HEK293 (cell line): Measurements from ENCODE around the gene ENAH.
A peak's percentile ranks its signal among the peaks of the same experiment; 100 is the strongest.

Source experiments
- CTCF ChIA-PET: fragments of 350-600 bp; formaldehyde crosslinking; extraction: SDS; loops from one replicate; lab custom pipeline; 2021; ENCODE audit warnings: antibody characterized with exemption; lab: Yijun Ruan, JAX
- POLR2A ChIA-PET: fragments of 300-600 bp; formaldehyde crosslinking; extraction: SDS; loops from one replicate; lab custom pipeline; 2020; ENCODE audit warnings: antibody characterized with exemption, inconsistent platforms; lab: Yijun Ruan, JAX
- H3K27ac ChIP-seq: fragments of 200-500 bp; sonication (Bioruptor generic); 2 replicates; pipeline ENCODE4 v1.5.1; 2014; ENCODE audit warnings: low read depth, low read length, control low read depth, inconsistent platforms; ENCODE audit errors: extremely low read depth
- H3K36me3 ChIP-seq, 2 experiments: fragments of 200-500 bp in 1 of 2; sonication (Bioruptor generic) in 1 of 2; 1 replicate in 1 of 2; 2 replicates in 1 of 2; pipeline ENCODE4 v1.5.1; 2014 to 2017; ENCODE audit warnings: inconsistent platforms in 2 of 2, low read length in 2 of 2; ENCODE audit not compliant: control insufficient read depth in 2 of 2, insufficient read depth in 1 of 2
- H3K4me1 ChIP-seq: fragments of 200-500 bp; sonication (Bioruptor generic); 2 replicates; pipeline ENCODE4 v1.5.1; 2014; ENCODE audit warnings: mild to moderate bottlenecking, low read length, inconsistent platforms; ENCODE audit not compliant: control insufficient read depth, insufficient read depth
- H3K4me3 ChIP-seq: 2 replicates; pipeline ENCODE4 v1.5.1; 2011; ENCODE audit warnings: low read depth, mild to moderate bottlenecking, control low read depth, low read length, moderate library complexity
- H3K9me3 ChIP-seq: fragments of 200-500 bp; sonication (Bioruptor generic); 2 replicates; pipeline ENCODE4 v1.5.1; 2014; ENCODE audit warnings: low read depth, low read length, inconsistent platforms; ENCODE audit not compliant: control insufficient read depth, insufficient read depth
- GFI1B ChIP-seq: fragments of 450-650 bp; formaldehyde crosslinking; IDR thresholded peaks from 2 replicates; pipeline ENCODE4 v1.5.1; 2016; ENCODE audit warnings: missing biosample characterization, missing genetic modification characterization
- GLIS2 ChIP-seq: fragments of 450-650 bp; formaldehyde crosslinking; IDR thresholded peaks from 2 replicates; pipeline ENCODE4 v1.5.1; 2016; ENCODE audit warnings: missing biosample characterization, missing genetic modification characterization
- IKZF3 ChIP-seq: fragments of 450-650 bp; IDR thresholded peaks from 2 replicates; pipeline ENCODE4 v1.5.0; 2018; ENCODE audit warnings: missing biosample characterization, mild to moderate bottlenecking, missing genetic modification characterization, moderate library complexity
- INSM2 ChIP-seq: fragments of 450-650 bp; formaldehyde crosslinking; IDR thresholded peaks from 2 replicates; pipeline ENCODE4 v1.5.1; 2016; ENCODE audit warnings: missing biosample characterization, missing genetic modification characterization
- OSR2 ChIP-seq: fragments of 450-650 bp; formaldehyde crosslinking; IDR thresholded peaks from 2 replicates; pipeline ENCODE4 v1.5.1; 2016; ENCODE audit warnings: missing biosample characterization, missing genetic modification characterization
- PBX3 ChIP-seq: sonication (generic); formaldehyde crosslinking; IDR thresholded peaks from 2 replicates; pipeline ENCODE4 v1.8.1; 2022; ENCODE audit warnings: mild to moderate bottlenecking, moderate library complexity, missing genetic modification reagents
- SP3 ChIP-seq: fragments of 450-650 bp; formaldehyde crosslinking; IDR thresholded peaks from 2 replicates; pipeline ENCODE4 v1.5.1; 2016; ENCODE audit warnings: missing biosample characterization, missing genetic modification characterization
- ZBTB20 ChIP-seq: fragments of 450-650 bp; formaldehyde crosslinking; IDR thresholded peaks from 2 replicates; pipeline ENCODE4 v1.5.1; 2016; ENCODE audit warnings: missing biosample characterization, missing genetic modification characterization
- ZFHX2 ChIP-seq: fragments of 450-650 bp; formaldehyde crosslinking; conservative IDR thresholded peaks from 2 replicates; pipeline ENCODE4 v1.5.1; 2016; ENCODE audit warnings: missing biosample characterization, missing genetic modification characterization
- ZNF148 ChIP-seq: fragments of 450-650 bp; formaldehyde crosslinking; IDR thresholded peaks from 2 replicates; pipeline ENCODE4 v1.5.0; 2017; ENCODE audit warnings: missing biosample characterization, missing genetic modification characterization, borderline replicate concordance
- ZNF169 ChIP-seq: fragments of 450-650 bp; formaldehyde crosslinking; IDR thresholded peaks from 2 replicates; pipeline ENCODE4 v1.5.1; 2016; ENCODE audit warnings: missing biosample characterization, missing genetic modification characterization
- ZNF324 ChIP-seq: fragments of 450-650 bp; formaldehyde crosslinking; IDR thresholded peaks from 2 replicates; pipeline ENCODE4 v1.5.1; 2016; ENCODE audit warnings: missing biosample characterization, missing genetic modification characterization
- ZNF404 ChIP-seq: fragments of 450-650 bp; formaldehyde crosslinking; IDR thresholded peaks from 2 replicates; pipeline ENCODE4 v1.5.1; 2017; ENCODE audit warnings: missing biosample characterization, missing genetic modification characterization
- ZNF518A ChIP-seq: fragments of 450-650 bp; formaldehyde crosslinking; conservative IDR thresholded peaks from 2 replicates; pipeline ENCODE4 v1.5.1; 2016; ENCODE audit warnings: low read depth, missing biosample characterization, missing genetic modification characterization
- ZNF600 ChIP-seq: fragments of 450-650 bp; formaldehyde crosslinking; IDR thresholded peaks from 2 replicates; pipeline ENCODE4 v1.5.1; 2016; ENCODE audit warnings: missing biosample characterization, missing genetic modification characterization
- ZNF785 ChIP-seq: fragments of 450-650 bp; formaldehyde crosslinking; IDR thresholded peaks from 2 replicates; pipeline ENCODE4 v1.5.1; 2016; ENCODE audit warnings: missing biosample characterization, missing genetic modification characterization
- ZNF843 ChIP-seq: fragments of 450-650 bp; formaldehyde crosslinking; IDR thresholded peaks from 2 replicates; pipeline ENCODE4 v1.5.1; 2016; ENCODE audit warnings: missing biosample characterization, missing genetic modification characterization
- TF ChIP-seq, protein P1 (sequence below): fragments of 450-650 bp; formaldehyde crosslinking; IDR thresholded peaks from 2 replicates; pipeline ENCODE4 v1.5.1; 2016; ENCODE audit warnings: missing biosample characterization, missing genetic modification characterization
- TF ChIP-seq, protein P2 (sequence below): fragments of 450-650 bp; formaldehyde crosslinking; IDR thresholded peaks from 2 replicates; pipeline ENCODE4 v1.5.1; 2016; ENCODE audit warnings: missing biosample characterization, missing genetic modification characterization

Gene ENAH

DNA sequence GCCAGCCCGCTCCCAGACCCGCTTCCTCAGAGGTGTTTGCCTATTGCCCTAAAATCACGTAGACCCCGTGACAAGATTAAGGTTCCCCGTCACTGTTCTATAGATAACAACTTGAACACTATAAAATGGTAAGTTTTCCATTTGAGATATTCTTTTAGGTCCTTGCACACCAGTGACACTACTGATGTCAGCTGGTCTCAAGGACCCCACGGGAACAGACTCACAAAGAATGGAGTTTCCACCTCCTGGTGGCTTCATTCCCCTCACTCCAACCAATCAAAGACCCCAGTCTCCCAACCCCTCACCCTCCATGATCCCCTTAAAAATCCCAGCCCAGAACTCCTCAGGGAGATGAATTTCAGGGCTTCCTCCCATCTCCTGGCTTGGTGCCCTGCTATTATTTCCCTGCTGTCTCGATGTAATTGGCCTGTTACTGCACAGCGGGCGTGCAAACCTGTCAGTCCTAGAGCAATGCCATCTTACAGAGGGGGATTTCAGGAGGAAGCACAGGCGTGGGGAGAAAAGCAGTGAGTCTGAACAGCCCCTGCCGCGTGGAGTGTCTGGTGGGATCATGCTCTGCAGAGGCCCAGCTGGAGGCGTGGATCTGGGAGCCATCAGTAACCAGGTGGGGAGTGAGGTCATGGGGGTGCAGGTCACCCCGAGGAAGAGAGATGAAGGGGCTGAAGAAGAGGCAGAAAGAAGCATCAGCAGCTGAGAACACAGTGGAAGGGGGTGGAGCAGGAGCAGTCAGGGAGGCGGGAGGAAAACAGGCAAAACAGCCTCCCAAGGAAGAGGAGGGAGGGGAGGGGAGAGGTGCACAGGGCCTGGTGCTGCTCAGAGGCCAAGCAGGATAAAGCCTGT, 190.0 kb downstream of the ENAH start:
- Histone ChIP-seq H3K4me3 (no peak overlapping the region), H3K4me1 (peaks cover 28% of the 10 kb centered on the region), H3K9me3 (no peaks in the 10 kb centered on the region), H3K36me3 (no peaks in the 10 kb centered on the region), H3K27ac (no peak overlapping the region; the same call in 1 of the 2 replicates)
- ChIA-PET POLR2A (interaction anchor here (1.2 kb wide), 1 partner anchor 22 kb away, joined by 3 read pairs; no protein-coding TSS in a partner anchor), CTCF (interaction anchor here (0.6 to 7.1 kb wide), 4 partner anchors 11 to 528 kb away, joined by 3 to 54 read pairs (median 3); no protein-coding TSS in a partner anchor)
- TF ChIP-seq ZNF324 (tag by site-specific recombination) (0 out of 2 replicates have a peak, but pooled peaks have one; percentile 13), ZNF518A (tag by site-specific recombination) (no peak; the same call in 1 of the 2 replicates), IKZF3 (tag by site-specific recombination) (peak; percentile 63), ZBTB20 (tag by site-specific recombination) (peak; percentile 39; the same call in 1 of the 2 replicates), ZNF600 (tag by site-specific recombination) (peak; percentile 52; the same call in 1 of the 2 replicates), OSR2 (tag by site-specific recombination) (peak; percentile 59), ZNF843 (tag by site-specific recombination) (0 out of 2 replicates have a peak, but pooled peaks have one; percentile 33), GFI1B (tag by site-specific recombination) (no peak), ZNF148 (tag by site-specific recombination) (peak; percentile 52; the same call in 1 of the 2 replicates), ZNF404 (tag by site-specific recombination) (no peak), ZFHX2 (tag by site-specific recombination) (peak; percentile 84), SP3 (peak; percentile 61), GLIS2 (tag by site-specific recombination) (peak; percentile 60), ZNF785 (tag by site-specific recombination) (0 out of 2 replicates have a peak, but pooled peaks have one; percentile 6), INSM2 (tag by site-specific recombination) (0 out of 2 replicates have a peak, but pooled peaks have one; percentile 8), PBX3 (CRISPR knock-in tag) (no peak), ZNF169 (tag by site-specific recombination) (no peak)
- TF ChIP-seq, protein P1, sequence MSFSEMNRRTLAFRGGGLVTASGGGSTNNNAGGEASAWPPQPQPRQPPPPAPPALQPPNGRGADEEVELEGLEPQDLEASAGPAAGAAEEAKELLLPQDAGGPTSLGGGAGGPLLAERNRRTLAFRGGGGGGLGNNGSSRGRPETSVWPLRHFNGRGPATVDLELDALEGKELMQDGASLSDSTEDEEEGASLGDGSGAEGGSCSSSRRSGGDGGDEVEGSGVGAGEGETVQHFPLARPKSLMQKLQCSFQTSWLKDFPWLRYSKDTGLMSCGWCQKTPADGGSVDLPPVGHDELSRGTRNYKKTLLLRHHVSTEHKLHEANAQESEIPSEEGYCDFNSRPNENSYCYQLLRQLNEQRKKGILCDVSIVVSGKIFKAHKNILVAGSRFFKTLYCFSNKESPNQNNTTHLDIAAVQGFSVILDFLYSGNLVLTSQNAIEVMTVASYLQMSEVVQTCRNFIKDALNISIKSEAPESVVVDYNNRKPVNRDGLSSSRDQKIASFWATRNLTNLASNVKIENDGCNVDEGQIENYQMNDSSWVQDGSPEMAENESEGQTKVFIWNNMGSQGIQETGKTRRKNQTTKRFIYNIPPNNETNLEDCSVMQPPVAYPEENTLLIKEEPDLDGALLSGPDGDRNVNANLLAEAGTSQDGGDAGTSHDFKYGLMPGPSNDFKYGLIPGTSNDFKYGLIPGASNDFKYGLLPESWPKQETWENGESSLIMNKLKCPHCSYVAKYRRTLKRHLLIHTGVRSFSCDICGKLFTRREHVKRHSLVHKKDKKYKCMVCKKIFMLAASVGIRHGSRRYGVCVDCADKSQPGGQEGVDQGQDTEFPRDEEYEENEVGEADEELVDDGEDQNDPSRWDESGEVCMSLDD (tag by site-specific recombination), result 0 out of 2 replicates have a peak, but pooled peaks have one; percentile 40
- TF ChIP-seq, protein P2, sequence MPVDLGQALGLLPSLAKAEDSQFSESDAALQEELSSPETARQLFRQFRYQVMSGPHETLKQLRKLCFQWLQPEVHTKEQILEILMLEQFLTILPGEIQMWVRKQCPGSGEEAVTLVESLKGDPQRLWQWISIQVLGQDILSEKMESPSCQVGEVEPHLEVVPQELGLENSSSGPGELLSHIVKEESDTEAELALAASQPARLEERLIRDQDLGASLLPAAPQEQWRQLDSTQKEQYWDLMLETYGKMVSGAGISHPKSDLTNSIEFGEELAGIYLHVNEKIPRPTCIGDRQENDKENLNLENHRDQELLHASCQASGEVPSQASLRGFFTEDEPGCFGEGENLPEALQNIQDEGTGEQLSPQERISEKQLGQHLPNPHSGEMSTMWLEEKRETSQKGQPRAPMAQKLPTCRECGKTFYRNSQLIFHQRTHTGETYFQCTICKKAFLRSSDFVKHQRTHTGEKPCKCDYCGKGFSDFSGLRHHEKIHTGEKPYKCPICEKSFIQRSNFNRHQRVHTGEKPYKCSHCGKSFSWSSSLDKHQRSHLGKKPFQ, result 0 out of 2 replicates have a peak, but pooled peaks have one; percentile 40
